GM19023 (cell line): Measurements from ENCODE around the gene USP36.

ENCODE experiments used
- ATAC-seq: cut with Tn5 transposase; IDR thresholded peaks from one replicate; pipeline ENCODE4 v1.9.1; 2021; ENCODE audit warnings: mild to moderate bottlenecking, moderate library complexity; ENCODE audit not compliant: unreplicated experiment

USP36 gene

DNA sequence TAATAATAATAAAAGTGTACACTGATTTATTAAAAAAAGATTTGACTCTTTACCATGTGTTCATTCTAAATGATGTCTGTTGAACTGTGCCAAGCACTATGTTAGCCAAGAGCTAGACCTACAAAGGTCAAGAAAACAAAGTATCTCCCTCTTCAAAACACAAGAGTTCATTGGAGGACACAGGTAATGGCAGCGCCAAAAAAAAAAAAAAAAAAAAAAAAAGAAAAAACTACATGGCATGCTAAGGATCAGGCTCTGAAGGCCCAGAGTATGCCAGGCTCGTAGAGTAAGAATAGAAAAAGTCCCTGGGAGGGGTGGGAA lies 93.7 kb downstream of the USP36 start:
- ATAC-seq, result no peak

DNA sequence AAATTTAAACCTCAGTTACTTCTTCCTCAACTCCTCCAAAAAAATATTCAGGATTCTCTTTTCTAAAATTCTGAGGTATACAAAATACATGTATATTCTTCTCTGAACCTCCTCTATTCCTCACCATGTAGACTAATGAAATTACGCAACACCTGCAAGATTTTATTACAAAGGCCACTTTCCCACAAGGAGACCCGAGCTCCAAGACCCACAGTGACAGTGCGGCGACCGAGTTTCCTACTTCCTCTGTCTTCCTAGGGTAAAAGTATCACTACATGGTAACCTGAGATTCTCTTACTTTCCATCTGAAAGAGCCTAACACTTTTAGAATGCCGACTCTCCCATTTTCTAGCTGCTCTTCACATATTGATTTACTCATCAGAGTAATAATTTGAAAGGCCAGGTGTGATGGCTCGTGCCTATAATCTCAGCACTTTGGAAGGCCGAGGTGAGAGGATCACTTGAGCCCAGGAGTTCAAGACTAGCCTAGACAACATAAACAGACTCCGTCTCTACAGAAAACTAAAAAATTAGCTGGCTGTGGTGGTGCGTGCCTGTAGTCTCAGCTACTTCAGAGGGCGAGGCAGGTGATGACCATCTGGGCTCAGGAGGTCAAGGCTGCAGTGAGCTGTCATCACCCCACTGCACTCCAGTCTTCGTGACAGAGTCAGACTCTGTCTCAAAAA lies 94.2 kb downstream of the USP36 start:
- no peak for ATAC-seq
